ENCODE results near the gene SRP72.

DNA sequence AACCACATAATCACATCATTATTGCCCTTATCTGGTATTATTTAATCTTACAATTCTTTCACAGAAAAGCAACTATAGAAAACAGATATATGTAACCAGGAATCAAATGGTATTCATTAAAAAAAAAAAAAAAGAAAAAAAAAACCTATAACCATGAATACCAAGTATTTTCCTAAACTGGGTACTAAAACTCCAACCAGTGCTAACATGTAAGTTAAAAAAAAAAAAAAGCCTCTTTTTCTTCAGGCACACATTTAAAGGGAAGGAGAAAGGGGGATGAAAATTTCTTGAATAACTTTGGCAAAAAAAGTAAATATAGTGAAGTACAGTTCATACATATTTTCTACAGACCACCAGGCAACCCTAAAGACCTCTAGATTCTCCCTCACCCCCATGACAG, 34.1 kb upstream of the SRP72 start:
- no peak for TF ChIP-seq CTCF (IDR thresholded peaks at IDR 0.05; ENCODE audit: control extremely low read depth in 1 of 3, insufficient read depth in 1 of 3, low read depth in 1 of 3, low read length in 3 of 3)
- no peak for TF ChIP-seq ASH2L (IDR thresholded peaks at IDR 0.05; ENCODE audit: low read length)
- TF ChIP-seq, protein P1, sequence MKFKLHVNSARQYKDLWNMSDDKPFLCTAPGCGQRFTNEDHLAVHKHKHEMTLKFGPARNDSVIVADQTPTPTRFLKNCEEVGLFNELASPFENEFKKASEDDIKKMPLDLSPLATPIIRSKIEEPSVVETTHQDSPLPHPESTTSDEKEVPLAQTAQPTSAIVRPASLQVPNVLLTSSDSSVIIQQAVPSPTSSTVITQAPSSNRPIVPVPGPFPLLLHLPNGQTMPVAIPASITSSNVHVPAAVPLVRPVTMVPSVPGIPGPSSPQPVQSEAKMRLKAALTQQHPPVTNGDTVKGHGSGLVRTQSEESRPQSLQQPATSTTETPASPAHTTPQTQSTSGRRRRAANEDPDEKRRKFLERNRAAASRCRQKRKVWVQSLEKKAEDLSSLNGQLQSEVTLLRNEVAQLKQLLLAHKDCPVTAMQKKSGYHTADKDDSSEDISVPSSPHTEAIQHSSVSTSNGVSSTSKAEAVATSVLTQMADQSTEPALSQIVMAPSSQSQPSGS (IDR thresholded peaks at IDR 0.05; ENCODE audit: low read length) = no peak
